Activated CD8-positive, alpha-beta T cell treated with anti-CD3 and anti-CD28 coated beads, Interleukin-2, amount 10 ng/mL, durations not matched to agents 7 days and 5 days (primary cell): ENCODE measurements around the gene PLCXD1. TPM values are rescaled to one million over a fixed set of nuclear protein-coding genes. Genes with fewer than 3 reads are reported as not detected.
"Not testable (repeated sequence)": the region's sequence is repeated elsewhere in the genome, so short reads cannot be mapped to it uniquely, and the experiment has no call there.

Experiments
- ATAC-seq: fragments of 150-1000 bp; cut with Tn5 transposase; one replicate; pipeline ENCODE4 v1.10.0; 2021; ENCODE audit warnings: moderate library complexity
- CTCF ChIA-PET: fragments of 350-600 bp; sonication (Branson Sonifier 250); formaldehyde crosslinking; loops from one replicate; lab custom pipeline; 2021; ENCODE audit warnings: antibody characterized with exemption; lab: Charles Lee
- POLR2A ChIA-PET: fragments of 350-600 bp; sonication (Branson Sonifier 250); formaldehyde crosslinking; loops from one replicate; lab custom pipeline; 2021; ENCODE audit warnings: antibody characterized with exemption; lab: Charles Lee
- DNase-seq: peaks from one replicate; pipeline ENCODE4 v3.0.0-alpha.2; 2020
- H3K27ac Mint-ChIP-seq: one replicate; pipeline ENCODE4 v1.8.0; 2021; ENCODE audit warnings: mild to moderate bottlenecking, mixed read lengths
- H3K27me3 Mint-ChIP-seq: one replicate; pipeline ENCODE4 v1.8.0; 2021; ENCODE audit warnings: low read depth, mixed read lengths
- H3K36me3 Mint-ChIP-seq: one replicate; pipeline ENCODE4 v1.8.0; 2021; ENCODE audit warnings: low read depth, mixed read lengths
- H3K4me1 Mint-ChIP-seq: one replicate; pipeline ENCODE4 v1.8.0; 2021; ENCODE audit warnings: low read depth, mixed read lengths
- H3K4me3 Mint-ChIP-seq: one replicate; pipeline ENCODE4 v1.8.0; 2021; ENCODE audit warnings: mild to moderate bottlenecking, mixed read lengths
- H3K9me3 Mint-ChIP-seq: one replicate; pipeline ENCODE4 v1.8.0; 2022; ENCODE audit warnings: mixed read lengths; ENCODE audit not compliant: insufficient read depth
- total RNA-seq, 2 experiments: library from RNA; stranded (reverse); gene quantifications; one replicate each; pipeline ENCODE4 v1.2.3, GENCODE V29; 2021

Gene PLCXD1
- total RNA-seq, 2 experiments from 2014 or later: 44.5 to 50.2 TPM

- no peaks in the 10 kb centered on the region for H3K9me3 Mint-ChIP-seq
- no peaks in the 10 kb centered on the region for H3K36me3 Mint-ChIP-seq
- no peaks in the 10 kb centered on the region for H3K27me3 Mint-ChIP-seq
- DNase-seq (no peak), ATAC-seq (no peak)
- peaks cover 6% of the 10 kb centered on the region for H3K4me1 Mint-ChIP-seq
- H3K4me3 Mint-ChIP-seq: no peak overlapping the region
- POLR2A ChIA-PET: no interaction called here
- CTCF ChIA-PET: no interaction called here
- no peak overlapping the region for H3K27ac Mint-ChIP-seq
Measured at GRCh38 chrX:329291-329910, 48.2 kb downstream of the PLCXD1 start.

GRCh38 chrX:330141-330725 is 49.1 kb downstream of the PLCXD1 start:
- ATAC-seq, H3K4me1 Mint-ChIP-seq, DNase-seq, H3K27ac Mint-ChIP-seq, H3K4me3 Mint-ChIP-seq, CTCF ChIA-PET, H3K27me3 Mint-ChIP-seq, H3K9me3 Mint-ChIP-seq, H3K36me3 Mint-ChIP-seq, POLR2A ChIA-PET: not testable (repeated sequence)

- CTCF ChIA-PET: no interaction called here
Measured at GRCh38 chrX:330726-331150, 49.6 kb downstream of the PLCXD1 start.

GRCh38 chrX:331151-331824 is 50.1 kb downstream of the PLCXD1 start:
- ATAC-seq: peak; percentile 64
- H3K9me3 Mint-ChIP-seq: no peaks in the 10 kb centered on the region
- CTCF ChIA-PET: no interaction called here
- H3K4me3 Mint-ChIP-seq: no peak overlapping the region
- peaks cover 3% of the 10 kb centered on the region for H3K36me3 Mint-ChIP-seq
- POLR2A ChIA-PET: no interaction called here
- no peak overlapping the region for H3K27ac Mint-ChIP-seq
- no peaks in the 10 kb centered on the region for H3K27me3 Mint-ChIP-seq
- no peaks in the 10 kb centered on the region for H3K4me1 Mint-ChIP-seq
- DNase-seq: no peak

More at GRCh38 chrX:330726-331150, 49.6 kb downstream of the PLCXD1 start:
- no peak for DNase-seq
- Mint-ChIP-seq H3K4me1 (no peaks in the 10 kb centered on the region), H3K27ac (no peak overlapping the region), H3K9me3 (no peaks in the 10 kb centered on the region), H3K27me3 (no peaks in the 10 kb centered on the region), H3K36me3 (no peaks in the 10 kb centered on the region), H3K4me3 (no peak overlapping the region)
- ATAC-seq: no peak
- POLR2A ChIA-PET: no interaction called here

- Mint-ChIP-seq H3K27ac (no peak overlapping the region), H3K36me3 (peaks cover 7% of the 10 kb centered on the region), H3K27me3 (no peaks in the 10 kb centered on the region), H3K9me3 (no peaks in the 10 kb centered on the region), H3K4me1 (no peaks in the 10 kb centered on the region), H3K4me3 (no peak overlapping the region)
- ATAC-seq (no peak), DNase-seq (no peak)
- ChIA-PET CTCF (no interaction called here), POLR2A (no interaction called here)
Measured at GRCh38 chrX:331825-332495, 50.8 kb downstream of the PLCXD1 start.

GRCh38 chrX:332496-332860 is 51.3 kb downstream of the PLCXD1 start:
- ChIA-PET POLR2A (no interaction called here), CTCF (no interaction called here)
- H3K27me3 Mint-ChIP-seq: no peaks in the 10 kb centered on the region
- no peak for DNase-seq
- peaks cover 11% of the 10 kb centered on the region for H3K36me3 Mint-ChIP-seq
- no peak overlapping the region for H3K4me3 Mint-ChIP-seq
- H3K9me3 Mint-ChIP-seq: no peaks in the 10 kb centered on the region
- no peak overlapping the region for H3K27ac Mint-ChIP-seq
- no peaks in the 10 kb centered on the region for H3K4me1 Mint-ChIP-seq
- no peak for ATAC-seq

GRCh38 chrX:332916-333610 is 51.9 kb downstream of the PLCXD1 start:
- POLR2A ChIA-PET: no interaction called here
- no peak for ATAC-seq
- Mint-ChIP-seq H3K27me3 (no peaks in the 10 kb centered on the region), H3K4me3 (no peak overlapping the region), H3K36me3 (peaks cover 17% of the 10 kb centered on the region), H3K9me3 (no peaks in the 10 kb centered on the region), H3K4me1 (no peaks in the 10 kb centered on the region), H3K27ac (no peak overlapping the region)
- no peak for DNase-seq
- CTCF ChIA-PET: no interaction called here

GRCh38 chrX:333611-334311 is 52.6 kb downstream of the PLCXD1 start:
- no peaks in the 10 kb centered on the region for H3K9me3 Mint-ChIP-seq
- ATAC-seq: no peak

GRCh38 chrX:334331-334891 is 53.2 kb downstream of the PLCXD1 start:
- Mint-ChIP-seq H3K36me3 (peaks cover 25% of the 10 kb centered on the region), H3K27me3 (no peaks in the 10 kb centered on the region), H3K27ac (no peak overlapping the region), H3K4me1 (no peaks in the 10 kb centered on the region), H3K4me3 (no peak overlapping the region), H3K9me3 (no peaks in the 10 kb centered on the region)
- DNase-seq (no peak), ATAC-seq (no peak)
- ChIA-PET POLR2A (no interaction called here), CTCF (no interaction called here)

More at GRCh38 chrX:333611-334311, 52.6 kb downstream of the PLCXD1 start:
- no peak overlapping the region for H3K4me3 Mint-ChIP-seq
- H3K4me1 Mint-ChIP-seq: no peaks in the 10 kb centered on the region
- H3K36me3 Mint-ChIP-seq: peaks cover 22% of the 10 kb centered on the region
- POLR2A ChIA-PET: no interaction called here
- CTCF ChIA-PET: no interaction called here
- no peak for DNase-seq
- no peaks in the 10 kb centered on the region for H3K27me3 Mint-ChIP-seq
- H3K27ac Mint-ChIP-seq: no peak overlapping the region

GRCh38 chrX:334971-335757 is 54.0 kb downstream of the PLCXD1 start:
- Mint-ChIP-seq H3K9me3 (no peaks in the 10 kb centered on the region), H3K27ac (no peak overlapping the region)
- DNase-seq: no peak

More at GRCh38 chrX:334971-335757, 54.0 kb downstream of the PLCXD1 start:
- peaks cover 25% of the 10 kb centered on the region for H3K36me3 Mint-ChIP-seq
- ChIA-PET CTCF (no interaction called here), POLR2A (no interaction called here)
- no peaks in the 10 kb centered on the region for H3K4me1 Mint-ChIP-seq
- no peak for ATAC-seq
- H3K4me3 Mint-ChIP-seq: no peak overlapping the region
- H3K27me3 Mint-ChIP-seq: no peaks in the 10 kb centered on the region
